Activated CD8-positive, alpha-beta memory T cell treated with anti-CD3 and anti-CD28 coated beads for 1 hour (primary cell): ENCODE measurements around the gene AGAP2.

ENCODE experiments used
- DNase-seq, 2 donors: peaks; one replicate each; pipeline ENCODE4 v3.0.0-alpha.2; 2020; ENCODE audit warnings: low read depth in 1 of 2; ENCODE audit errors: extremely low read depth in 1 of 2

The AGAP2 gene

DNA sequence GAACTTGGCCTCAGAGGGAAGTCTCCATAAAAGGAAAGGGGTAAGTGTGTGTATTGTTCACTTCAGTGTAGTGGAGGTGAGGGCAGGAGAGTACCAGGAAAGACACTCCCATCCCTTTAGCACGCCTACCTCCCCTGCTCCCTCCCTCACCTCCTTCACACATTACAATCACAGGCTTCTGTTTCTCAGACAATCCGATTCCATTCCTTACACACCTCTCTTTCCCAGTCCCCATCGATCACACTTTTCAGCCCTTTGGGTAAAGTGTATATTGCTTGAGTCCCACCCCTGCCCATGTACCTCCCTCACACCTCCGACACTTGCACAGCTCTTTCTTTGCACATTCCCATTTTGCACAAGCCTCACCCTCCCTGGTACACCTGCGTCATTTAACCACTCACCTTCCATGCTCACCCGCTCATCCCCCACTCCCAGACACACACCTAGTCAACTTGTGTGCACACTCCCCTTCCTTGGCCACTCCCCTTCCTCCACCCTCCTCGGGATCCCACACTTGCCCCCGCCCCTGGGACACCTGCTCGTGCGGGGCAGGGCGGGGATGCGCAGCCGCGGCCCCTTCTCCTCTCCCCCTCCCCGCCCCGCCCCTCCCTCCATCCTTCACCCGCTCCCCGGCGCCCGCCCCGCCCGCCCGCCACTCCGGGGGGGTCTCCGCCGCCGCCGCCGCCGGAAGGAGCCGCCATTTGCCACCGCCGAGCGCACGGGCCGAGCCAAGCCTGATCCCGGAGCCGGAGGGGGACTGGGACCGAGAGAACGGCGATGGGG lies 16.1 kb upstream of the AGAP2 start, which contains the start of gene MARCHF9:
TSS of gene MARCHF9 (plus strand) at position 693 of the 783 bp plus-strand sequence. CDS start 426 bp downstream, outside the sequence.
- peak; percentile 62 to 65 for DNase-seq

DNA sequence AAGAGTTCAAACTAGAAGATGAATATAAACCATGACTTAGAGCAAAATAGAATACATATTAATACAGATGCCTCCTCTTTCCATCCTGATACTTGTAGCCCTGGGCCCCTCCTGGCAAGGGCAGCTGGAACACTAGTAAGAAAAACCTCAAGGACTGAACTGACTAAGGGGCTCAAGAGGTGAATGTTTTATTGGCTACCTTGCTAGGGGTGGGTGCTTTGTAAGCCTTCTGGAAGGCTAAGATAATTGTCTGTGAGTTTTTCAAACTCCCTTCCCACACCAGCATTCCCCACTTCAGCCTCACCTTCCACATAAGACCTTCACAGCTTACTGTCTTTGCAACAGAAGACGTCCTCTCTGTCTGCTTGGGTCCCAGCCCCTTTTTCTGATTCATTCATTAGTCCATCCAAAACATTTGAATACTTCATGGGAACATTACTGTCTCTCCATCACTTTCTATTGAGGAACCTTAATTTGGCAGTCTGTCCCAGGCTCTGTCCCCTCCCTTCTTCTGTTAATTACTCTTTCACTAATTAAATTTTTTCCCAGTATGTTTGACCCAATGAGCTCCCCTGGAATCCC lies 15.3 kb upstream of the AGAP2 start:
- DNase-seq, result no peak

DNA sequence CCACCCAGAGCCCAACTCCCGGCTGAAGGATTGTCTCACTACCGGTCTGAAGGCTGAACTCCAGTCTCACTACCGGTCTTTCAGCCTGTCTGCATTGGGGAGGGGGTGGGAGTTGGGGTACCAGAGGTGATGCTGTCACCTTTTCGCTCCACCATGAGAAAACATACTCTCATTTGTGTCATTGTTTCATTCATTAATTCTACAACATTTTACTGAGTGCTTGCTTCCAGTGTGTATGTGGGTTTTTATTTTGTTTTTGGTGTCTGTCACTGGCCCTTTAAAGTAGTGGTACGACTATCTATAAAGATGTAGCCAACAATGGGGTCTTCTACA lies 14.1 kb upstream of the AGAP2 start:
- DNase-seq, result no peak

GRCh38 chr12:57751788-57752667 lies 13.5 kb upstream of the AGAP2 start, which contains the start of gene CDK4:
CDK4 (minus strand) TSS chr12:57752310; CDS start chr12:57751717, 593 bp downstream.
- DNase-seq, result peak; percentile 96 to 97

- DNase-seq, result no peak
These were observed 12.9 kb upstream of the AGAP2 start for GRCh38 chr12:57751432-57751787.

DNA sequence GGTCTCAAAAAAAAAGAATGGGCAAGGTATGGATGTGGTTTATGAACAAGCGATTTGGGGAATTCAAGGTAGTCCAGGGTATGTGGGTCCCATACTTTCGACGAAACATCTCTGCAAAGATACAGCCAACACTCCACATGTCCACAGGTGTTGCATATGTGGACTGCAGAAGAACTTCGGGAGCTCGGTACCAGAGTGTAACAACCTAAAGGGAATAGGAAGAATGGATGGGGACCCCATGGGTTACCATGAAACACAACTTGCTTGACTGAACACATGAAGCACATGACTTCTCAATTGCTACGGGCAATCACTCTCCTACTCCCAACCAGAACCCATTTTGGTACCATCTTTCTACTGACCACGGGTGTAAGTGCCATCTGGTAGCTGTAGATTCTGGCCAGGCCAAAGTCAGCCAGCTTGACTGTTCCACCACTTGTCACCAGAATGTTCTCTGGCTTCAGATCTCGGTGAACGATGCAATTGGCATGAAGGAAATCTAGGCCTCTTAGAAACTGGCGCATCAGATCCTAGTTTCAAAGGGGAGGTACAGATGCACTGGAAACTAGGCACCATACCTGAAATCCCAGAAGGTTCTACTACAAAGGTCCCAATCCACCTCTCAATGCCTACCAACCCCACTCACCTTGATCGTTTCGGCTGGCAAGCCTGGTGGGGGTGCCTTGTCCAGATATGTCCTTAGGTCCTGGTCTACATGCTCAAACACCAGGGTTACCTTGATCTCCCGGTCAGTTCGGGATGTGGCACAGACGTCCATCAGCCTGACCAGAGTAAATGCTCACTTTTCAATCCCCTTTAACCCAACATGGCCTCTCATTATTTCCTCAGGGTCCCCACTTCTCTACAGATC lies 12.3 kb upstream of the AGAP2 start:
- no peak for DNase-seq

DNA sequence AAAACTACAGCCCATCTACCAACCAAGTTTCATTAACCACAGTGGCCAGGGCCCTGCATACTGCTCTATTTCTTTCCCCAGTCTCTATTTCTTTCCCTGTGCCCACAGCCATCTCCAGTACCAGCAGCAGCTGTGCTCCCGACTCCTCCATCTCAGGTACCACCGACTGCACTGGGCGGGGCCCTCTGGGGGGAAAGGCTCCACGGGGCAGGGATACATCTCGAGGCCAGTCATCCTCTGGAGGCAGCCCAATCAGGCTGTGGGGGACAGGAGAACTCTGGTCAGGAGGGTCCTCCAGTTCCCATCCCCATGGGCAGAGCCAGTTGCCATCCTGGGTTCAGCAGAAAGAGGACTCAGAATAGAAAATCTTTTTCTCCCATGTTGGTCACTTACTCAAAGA lies 10.5 kb upstream of the AGAP2 start:
- no peak for DNase-seq

GRCh38 chr12:57746025-57746424 lies 7.5 kb upstream of the AGAP2 start:
- no peak for DNase-seq

DNA sequence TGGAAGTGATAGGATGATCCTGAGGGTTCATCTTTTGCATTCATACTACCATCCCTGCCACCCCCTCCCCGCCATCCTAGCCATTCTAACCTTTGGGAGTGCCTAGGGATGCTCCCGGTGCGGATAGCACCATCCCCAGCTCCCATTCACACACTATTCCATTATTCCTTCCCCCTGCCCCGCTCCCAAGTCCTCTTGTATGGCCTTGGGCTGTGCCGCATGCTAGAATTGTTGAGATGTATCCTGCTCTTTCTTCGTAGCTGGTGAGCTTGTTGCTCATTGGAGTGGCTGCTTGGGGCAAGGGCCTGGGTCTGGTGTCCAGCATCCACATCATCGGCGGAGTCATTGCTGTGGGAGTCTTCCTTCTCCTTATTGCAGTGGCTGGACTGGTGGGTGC lies 6.9 kb upstream of the AGAP2 start:
- no peak for DNase-seq

DNA sequence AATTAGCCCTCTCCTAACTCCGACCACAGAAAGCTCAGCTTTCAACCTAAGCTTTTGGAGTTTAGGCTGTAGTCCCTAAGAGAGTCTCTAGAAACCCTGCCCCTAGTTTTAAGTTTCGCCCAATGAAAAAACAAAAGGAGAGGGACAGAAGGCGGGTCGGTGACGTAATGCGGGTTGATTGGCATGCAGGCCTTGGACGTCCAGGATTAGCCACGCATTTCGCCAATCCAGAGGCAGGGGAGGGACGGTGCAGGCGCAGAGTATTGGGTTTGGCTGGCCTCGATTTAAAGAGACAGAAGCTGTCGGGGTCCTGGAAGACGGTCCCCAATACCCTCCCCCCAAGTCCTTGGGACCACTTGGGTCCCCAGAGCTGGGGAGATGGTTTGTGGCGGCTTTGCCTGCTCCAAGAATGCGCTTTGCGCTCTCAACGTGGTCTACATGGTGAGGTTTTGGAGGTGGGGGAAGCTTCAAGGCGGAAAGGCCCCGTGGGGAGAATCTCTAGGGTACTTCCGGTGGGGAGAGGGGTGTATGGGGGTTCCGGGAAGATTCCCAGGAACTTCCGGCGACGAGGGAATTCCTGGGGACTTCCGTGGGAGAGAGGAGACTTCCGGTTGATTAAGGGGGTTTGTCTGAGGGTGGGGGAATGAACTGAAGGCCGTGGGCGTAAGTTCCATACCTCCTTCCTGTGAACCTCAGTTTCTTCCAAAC lies 6.4 kb upstream of the AGAP2 start, which contains the start of gene TSPAN31:
TSS of gene TSPAN31 (plus strand) at position 263 of the 708 bp plus-strand sequence. CDS start at position 379, 116 bp downstream.
- DNase-seq, result peak; percentile 86 to 94

GRCh38 chr12:57744194-57744776 lies 5.7 kb upstream of the AGAP2 start:
- no peak for DNase-seq

- DNase-seq, result no peak
These were observed 5.2 kb upstream of the AGAP2 start for GRCh38 chr12:57743769-57744168.

GRCh38 chr12:57741844-57742738 lies 3.5 kb upstream of the AGAP2 start:
- peak; percentile 54 to 65 for DNase-seq

DNA sequence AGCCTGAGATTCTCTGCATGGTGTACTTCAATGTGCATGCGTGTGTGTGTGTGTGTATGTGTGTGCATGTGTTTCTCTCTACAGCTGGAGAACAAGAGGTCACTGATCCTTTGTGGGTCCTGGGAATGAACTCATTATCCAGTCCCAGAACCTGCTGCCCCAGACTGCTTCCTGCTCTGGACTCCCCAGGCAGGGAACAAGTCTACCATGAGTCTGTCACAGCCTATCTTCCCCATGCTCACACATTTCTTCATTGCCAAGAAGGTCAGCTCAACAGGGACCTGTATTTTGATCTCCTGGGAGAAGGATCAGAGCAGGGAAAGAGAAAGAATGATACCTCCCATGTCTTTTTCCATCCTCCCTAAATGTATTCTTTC lies 2.9 kb upstream of the AGAP2 start:
- no peak for DNase-seq

GRCh38 chr12:57740656-57741412 lies 2.3 kb upstream of the AGAP2 start:
- peak in 1 of 2 donors; percentile 55 for DNase-seq

GRCh38 chr12:57739914-57740538 lies 1.5 kb upstream of the AGAP2 start:
- no peak for DNase-seq

GRCh38 chr12:57739387-57739786 lies 845 bp upstream of the AGAP2 start:
- no peak for DNase-seq
